K562 (cell line): ENCODE data around the gene EPB41L1. TPM values are rescaled to one million over a fixed set of nuclear protein-coding genes. Genes with fewer than 3 reads are reported as not detected.

Experiments
- BRF2 ChIP-seq: IDR thresholded peaks from 3 replicates; pipeline ENCODE4 v1.6.1; 2011; ENCODE audit warnings: borderline replicate concordance, mild to moderate bottlenecking; ENCODE audit not compliant: insufficient read length, insufficient read depth
- CREB3L1 ChIP-seq: fragments of 450-650 bp; IDR thresholded peaks from 2 replicates; pipeline ENCODE4 v1.6.1; 2014; ENCODE audit warnings: low read depth, mild to moderate bottlenecking, moderate library complexity, borderline replicate concordance
- CTCFL ChIP-seq: IDR thresholded peaks from 2 replicates; pipeline ENCODE4 v1.6.1; 2011; ENCODE audit warnings: borderline replicate concordance, low read depth, mild to moderate bottlenecking, moderate library complexity, low read length; ENCODE audit not compliant: insufficient read depth, poor library complexity, severe bottlenecking
- ETV1 ChIP-seq: fragments of 450-650 bp; conservative IDR thresholded peaks from 2 replicates; pipeline ENCODE4 v1.6.1; 2016; ENCODE audit warnings: missing genetic modification characterization, control low read depth, low read depth, missing compliant biosample characterization
- MCM2 ChIP-seq: fragments of 450-650 bp; IDR thresholded peaks from 2 replicates; pipeline ENCODE4 v1.6.1; 2017; ENCODE audit warnings: low read depth, mild to moderate bottlenecking
- SMC3 ChIP-seq: conservative IDR thresholded peaks from 2 replicates; pipeline ENCODE4 v1.6.1; 2011; ENCODE audit warnings: low read depth, low read length, improper control_type of control experiment; ENCODE audit not compliant: insufficient read depth
- STAG1 ChIP-seq: sonication (generic); formaldehyde crosslinking; IDR thresholded peaks from 2 replicates; pipeline ENCODE4 v1.5.0; 2020; ENCODE audit warnings: missing genetic modification reagents, borderline replicate concordance
- polyA plus RNA-seq, 8 experiments: library from polyadenylated mRNA; depleted of rRNA in 4 of 8; stranded (reverse) in 5 of 8; unstranded in 3 of 8; fragments of >200 nt; fragmentation: Nextera tagmentation in 2 of 8; fragmentation: Illumina TruSeq in 1 of 8; extraction: Ambion mirVana in 2 of 8; extraction: Trizol in 1 of 8; gene quantifications; 2 replicates each; pipeline versions ENCODE4 v1.2.1 to v1.2.3, GENCODE V29; 2011 to 2014; ENCODE audit warnings: inconsistent platforms in 1 of 8, missing spikeins in 1 of 8
- total RNA-seq, 7 experiments: library from RNA; depleted of rRNA in 6 of 7; stranded (reverse); fragments of >200 nt in 6 of 7; fragmentation: Illumina TruSeq in 2 of 7; extraction: Trizol in 2 of 7; gene quantifications; 2 replicates each; pipeline versions ENCODE4 v1.2.1 to v1.2.3, GENCODE V29; 2011 to 2021; ENCODE audit warnings: low replicate concordance in 1 of 7

EPB41L1 gene
- total and polyA plus RNA-seq, 9 of the 15 experiments (the other 6 are each of a cell fraction or from before 2014, with no cell fraction given): 0.11 to 4.3 (median 1.3) TPM

GRCh38 chr20:36202891-36203338 lies 48.4 kb downstream of the EPB41L1 start (continued):
- TF ChIP-seq BRF2 (no peak), CTCFL (peak; percentile 31), ETV1 (no peak), SMC3 (peak; percentile 90), MCM2 (no peak), STAG1 (CRISPR knock-in tag) (peak; percentile 77; the same call in 1 of the 2 replicates), CREB3L1 (no peak)
